Small intestine (tissue), 7 donors: ENCODE data around the gene CIDEB. TPM values are rescaled to one million over a fixed set of nuclear protein-coding genes. Genes with fewer than 3 reads are reported as not detected.
A peak's percentile ranks its signal among the peaks of the same experiment; 100 is the strongest.
"Not testable (repeated sequence)": the region's sequence is repeated elsewhere in the genome, so short reads cannot be mapped to it uniquely, and the experiment has no call there.

Source experiments
- DNase-seq, 2 donors: peaks; one replicate each; pipeline versions ENCODE4 v3.0.0 to v3.0.0-alpha.2; 2013
- FAIRE-seq: peaks from 2 replicates; lab custom pipeline; 2012; peaks lifted over from hg19 to GRCh38; lab: Jason Lieb, UNC
- H3K27ac ChIP-seq, 3 donors: one replicate each; pipeline ENCODE4 v1.5.1; 2013; ENCODE audit warnings: low read length in 2 of 3, mild to moderate bottlenecking in 2 of 3, control low read depth in 1 of 3, inconsistent platforms in 1 of 3, low read depth in 1 of 3, moderate library complexity in 1 of 3
- H3K27me3 ChIP-seq, 3 donors: one replicate each; pipeline ENCODE4 v1.6.1; 2013; ENCODE audit warnings: low read length in 3 of 3, inconsistent platforms in 1 of 3; ENCODE audit not compliant: control insufficient read depth in 3 of 3, insufficient read depth in 3 of 3
- H3K36me3 ChIP-seq, 3 donors: one replicate each; pipeline ENCODE4 v1.6.1; 2013; ENCODE audit warnings: low read length in 3 of 3, inconsistent platforms in 1 of 3, low read depth in 1 of 3, mild to moderate bottlenecking in 1 of 3, moderate library complexity in 1 of 3; ENCODE audit not compliant: control insufficient read depth in 3 of 3, insufficient read depth in 2 of 3
- H3K4me1 ChIP-seq, 3 donors: one replicate each; pipeline ENCODE4 v1.6.1; 2013; ENCODE audit warnings: low read length in 2 of 3, inconsistent platforms in 1 of 3, low read depth in 1 of 3, mild to moderate bottlenecking in 1 of 3, moderate library complexity in 1 of 3; ENCODE audit not compliant: control insufficient read depth in 3 of 3, insufficient read depth in 2 of 3
- H3K4me3 ChIP-seq, 3 donors: one replicate each; pipeline ENCODE4 v1.5.1; 2013; ENCODE audit warnings: low read length in 3 of 3, control low read depth in 1 of 3, inconsistent platforms in 1 of 3, low read depth in 1 of 3, mild to moderate bottlenecking in 1 of 3, moderate library complexity in 1 of 3
- H3K9me3 ChIP-seq, 2 donors: one replicate each; pipeline ENCODE4 v1.6.1; 2013; ENCODE audit warnings: low read depth in 1 of 2, low read length in 1 of 2; ENCODE audit not compliant: control insufficient read depth in 2 of 2, insufficient read depth in 1 of 2
- WGBS, 3 donors: extraction: QIAGEN DNeasy Blood & Tissue Kit; methylation state at CpG; one replicate each; pipeline ENCODE4 v1.1.7; 2013; 5-methylcytosine and 5-hydroxymethylcytosine counted together
- polyA plus RNA-seq, 4 donors: library from polyadenylated mRNA; stranded (reverse) in 3 of 4; unstranded in 1 of 4; fragments of 200-250 nt in 3 of 4; fragments of 120-200 nt in 1 of 4; gene quantifications; one replicate each; pipeline versions ENCODE4 v1.2.1 to v1.2.3, GENCODE V29; 2013
- donor health status: healthy with polysubstance abuse.
- donor health status: control.
- donor health status: control.
- donor health status: Bipolar disorder and iron deficiency.
- donor health status: healthy.

The CIDEB gene
- polyA plus RNA-seq, 4 donors = 31.2 to 273 (median 139) TPM

DNA sequence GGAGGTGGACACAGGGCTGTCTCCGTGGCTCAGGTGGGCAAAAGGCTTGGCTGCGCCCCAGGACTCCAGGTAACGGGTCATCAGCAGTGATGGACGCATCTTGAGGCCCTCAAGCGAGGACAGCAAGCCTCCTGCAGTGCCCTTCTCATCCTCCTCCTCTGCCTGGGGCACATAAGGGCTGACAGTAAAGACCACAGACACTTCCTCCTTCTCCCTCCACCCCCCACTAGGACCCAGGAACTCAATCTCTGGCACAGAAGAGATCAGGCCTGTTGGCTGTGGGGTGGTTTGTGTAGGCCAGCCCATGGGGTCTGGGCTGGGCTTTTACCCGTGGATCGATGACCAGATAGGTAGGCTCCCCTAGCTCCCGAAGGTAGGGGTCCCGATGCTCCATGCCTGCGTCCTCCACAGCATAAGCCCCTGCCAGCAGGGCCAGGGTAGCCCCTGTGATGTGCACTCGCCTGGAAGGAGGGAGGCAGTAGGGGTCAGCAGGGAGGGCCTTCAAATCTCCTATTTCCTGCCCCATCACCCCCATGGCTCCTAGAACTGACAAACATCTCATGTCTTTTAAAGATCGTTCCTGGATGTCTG is 21.4 kb upstream of the CIDEB start:
- H3K9me3 ChIP-seq = no peaks in the 10 kb centered on the region
- no peaks in the 10 kb centered on the region for H3K36me3 ChIP-seq
- peak overlapping the region in 1 of 3 donors; percentile 35 for H3K27ac ChIP-seq
- 85 to 88% (median 88%) methylated on average over 12 of the region's 12 CpGs for WGBS, 3 donors
- no peak for DNase-seq
- H3K4me1 ChIP-seq = peaks cover 0 to 24% (median 11%) of the 10 kb centered on the region in 3 donors
- no peak overlapping the region for H3K4me3 ChIP-seq
- H3K27me3 ChIP-seq = peaks cover 0 to 39% (median 0%) of the 10 kb centered on the region in 3 donors
- no peak for FAIRE-seq

DNA sequence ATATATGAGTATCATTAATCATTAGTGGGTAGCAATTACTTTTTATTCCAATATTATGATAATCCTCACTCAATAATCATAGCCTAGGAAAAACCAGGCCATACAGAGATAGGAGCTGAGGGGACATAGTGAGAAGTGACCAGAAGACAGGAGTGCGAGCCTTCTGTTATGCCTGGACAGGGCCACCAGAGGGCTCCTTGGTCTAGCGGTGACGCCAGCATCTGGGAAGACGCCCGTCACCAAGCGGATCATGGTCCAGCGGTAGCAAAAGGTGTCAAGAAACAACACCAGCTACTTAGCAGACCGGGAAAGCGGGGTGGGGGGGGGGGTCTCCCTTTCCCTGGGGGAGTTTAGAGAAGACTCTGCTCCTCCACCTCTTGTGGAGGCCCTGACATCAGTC is 20.1 kb upstream of the CIDEB start:
- peaks cover 0 to 27% (median 0%) of the 10 kb centered on the region in 3 donors for H3K27me3 ChIP-seq
- not testable (repeated sequence) for H3K27ac ChIP-seq, H3K36me3 ChIP-seq, H3K4me3 ChIP-seq, DNase-seq, H3K9me3 ChIP-seq, FAIRE-seq
- peaks cover 0 to 14% (median 6%) of the 10 kb centered on the region in 3 donors for H3K4me1 ChIP-seq
- WGBS, 3 donors = 1 to 7% (median 4%) methylated on average over 9 of the region's 9 CpGs

DNA sequence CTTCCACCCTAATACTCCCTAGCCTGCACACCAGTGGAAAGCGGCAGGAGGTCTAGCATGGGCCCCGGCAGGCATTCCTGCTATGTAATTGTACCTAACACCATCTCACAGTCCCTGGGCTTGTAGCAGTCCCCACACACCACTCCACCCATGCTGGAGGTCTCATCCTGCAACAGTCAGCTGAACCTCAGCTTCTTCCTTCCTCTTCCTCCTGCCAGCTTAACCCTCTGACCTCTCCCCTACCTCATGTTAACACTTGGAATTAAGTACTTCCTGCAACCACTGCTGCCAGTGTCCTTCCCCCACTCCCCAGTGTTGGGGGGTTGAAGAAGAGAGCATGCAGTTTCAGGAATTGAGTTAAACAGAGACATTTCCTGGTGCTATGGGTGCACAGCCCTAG is 19.5 kb upstream of the CIDEB start:
- Histone ChIP-seq H3K4me1 (peaks cover 0 to 8% (median 0%) of the 10 kb centered on the region in 3 donors), H3K36me3 (no peaks in the 10 kb centered on the region), H3K27ac (no peak overlapping the region), H3K27me3 (peaks cover 0 to 21% (median 0%) of the 10 kb centered on the region in 3 donors), H3K9me3 (no peaks in the 10 kb centered on the region), H3K4me3 (no peak overlapping the region)
- DNase-seq = no peak
- 87 to 94% (median 87%) methylated on average over 2 of the region's 2 CpGs for WGBS, 3 donors
- no peak for FAIRE-seq

DNA sequence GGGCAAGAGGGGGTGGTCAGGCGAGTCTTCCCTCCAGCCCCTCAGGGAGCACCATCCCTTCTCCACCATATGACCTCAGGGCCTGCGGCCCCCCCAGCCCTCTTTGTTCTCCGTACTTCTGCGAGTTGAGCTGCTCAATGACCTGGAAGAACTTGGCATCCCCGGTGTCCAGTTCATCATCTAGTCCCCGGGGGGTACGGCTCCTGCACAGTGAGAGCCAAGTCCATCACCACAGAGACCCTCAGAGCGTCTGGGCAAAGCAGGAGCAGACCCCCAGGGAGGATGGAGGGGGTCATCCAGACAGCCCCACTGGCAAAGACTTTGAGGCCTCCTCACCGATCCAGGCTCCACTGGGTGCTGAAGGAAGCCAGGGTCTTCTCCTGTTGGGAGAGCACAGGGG is 18.2 kb upstream of the CIDEB start:
- H3K27me3 ChIP-seq = peaks cover 0 to 11% (median 0%) of the 10 kb centered on the region in 3 donors
- DNase-seq (no peak), FAIRE-seq (no peak)
- WGBS, 3 donors = 85 to 87% (median 86%) methylated on average over 8 to 9 of the region's 9 CpGs
- H3K27ac ChIP-seq = no peak overlapping the region
- no peaks in the 10 kb centered on the region for H3K36me3 ChIP-seq
- H3K9me3 ChIP-seq = no peaks in the 10 kb centered on the region
- H3K4me1 ChIP-seq = no peaks in the 10 kb centered on the region
- H3K4me3 ChIP-seq = no peak overlapping the region

DNA sequence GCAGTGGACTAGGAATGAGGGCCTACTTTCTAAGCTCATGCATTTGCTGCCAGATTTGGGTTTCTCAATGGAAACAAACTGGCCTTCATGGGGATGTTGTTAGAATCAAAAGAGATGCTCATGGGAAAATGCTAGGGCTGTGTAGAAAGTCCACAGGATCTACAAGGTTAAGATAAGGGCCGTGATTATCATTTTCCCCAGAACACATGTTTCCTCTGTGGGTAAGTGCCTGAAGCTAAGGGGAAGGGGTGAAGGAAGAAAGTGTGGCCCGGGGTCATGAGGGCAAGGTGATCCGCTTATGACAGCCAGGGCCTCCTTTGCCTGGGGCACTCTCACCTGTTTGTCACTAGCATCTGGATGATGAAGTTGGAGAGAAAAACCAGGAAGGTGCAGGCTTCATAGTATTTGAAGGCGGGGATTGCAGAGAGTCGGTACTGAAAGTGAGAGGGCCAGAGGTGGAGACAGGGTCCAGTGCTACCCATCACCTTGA is 17.3 kb upstream of the CIDEB start:
- Histone ChIP-seq H3K4me3 (no peak overlapping the region), H3K36me3 (no peaks in the 10 kb centered on the region), H3K4me1 (no peaks in the 10 kb centered on the region), H3K27me3 (peaks cover 0 to 7% (median 0%) of the 10 kb centered on the region in 3 donors), H3K9me3 (no peaks in the 10 kb centered on the region), H3K27ac (no peak overlapping the region)
- no peak for FAIRE-seq
- 70 to 75% (median 73%) methylated on average over 5 of the region's 5 CpGs for WGBS, 3 donors
- no peak for DNase-seq

DNA sequence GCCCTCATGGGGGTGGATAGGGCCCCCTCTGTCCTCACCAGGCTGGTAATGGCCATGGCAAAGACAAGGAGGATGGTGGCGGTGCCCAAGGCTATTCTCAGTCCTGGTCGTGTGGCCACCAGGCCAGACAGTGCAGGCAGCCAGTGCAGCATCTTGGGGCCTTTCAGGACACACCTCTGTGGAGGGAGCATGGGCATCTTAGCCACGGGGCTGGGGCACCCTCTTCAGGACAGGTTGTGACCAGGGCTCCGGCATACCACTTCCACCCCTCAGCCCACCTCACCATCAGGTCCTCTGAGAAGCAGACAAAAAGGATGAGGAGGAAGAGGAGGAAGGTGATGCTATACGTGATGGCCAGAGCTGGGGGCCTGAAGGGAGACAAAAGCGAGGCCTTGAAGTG is 16.2 kb upstream of the CIDEB start:
- Histone ChIP-seq H3K27me3 (peaks cover 0 to 11% (median 3%) of the 10 kb centered on the region in 3 donors), H3K36me3 (no peaks in the 10 kb centered on the region)

DNA sequence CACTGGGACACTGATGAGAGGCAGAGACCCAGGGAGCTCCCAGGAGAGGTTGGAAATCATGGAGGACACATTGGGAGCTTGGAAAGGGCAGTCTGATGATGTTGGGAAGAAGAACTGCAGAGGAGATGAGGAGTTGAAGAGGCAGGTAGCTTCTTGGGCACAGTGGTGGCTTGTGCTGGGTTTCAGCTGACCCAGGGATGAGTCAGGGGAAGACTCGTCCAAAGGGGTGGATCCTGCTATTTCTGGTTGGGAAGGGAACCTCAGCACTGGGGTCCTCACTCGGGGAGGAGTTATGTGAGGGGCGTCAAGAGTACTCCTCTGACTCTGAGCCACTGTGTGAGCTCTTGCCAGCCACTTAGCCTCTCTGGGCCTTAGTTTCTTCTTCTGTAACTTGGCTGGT is 15.6 kb upstream of the CIDEB start:
- H3K27me3 ChIP-seq = peaks cover 0 to 18% (median 3%) of the 10 kb centered on the region in 3 donors
- no peaks in the 10 kb centered on the region for H3K9me3 ChIP-seq
- H3K4me1 ChIP-seq = peaks cover 0 to 5% (median 0%) of the 10 kb centered on the region in 3 donors
- no peaks in the 10 kb centered on the region for H3K36me3 ChIP-seq
- DNase-seq (no peak), FAIRE-seq (no peak)
- no peak overlapping the region for H3K4me3 ChIP-seq
- H3K27ac ChIP-seq = no peak overlapping the region
- WGBS, 3 donors = 53 to 73% (median 68%) methylated on average over 3 of the region's 3 CpGs

More for the DNA sequence above, 16.2 kb upstream of the CIDEB start:
- Histone ChIP-seq H3K9me3 (no peaks in the 10 kb centered on the region), H3K4me1 (no peaks in the 10 kb centered on the region), H3K4me3 (no peak overlapping the region), H3K27ac (no peak overlapping the region)
- DNase-seq = no peak
- 74 to 82% (median 80%) methylated on average over 5 to 6 of the region's 6 CpGs for WGBS, 3 donors
- FAIRE-seq = no peak

DNA sequence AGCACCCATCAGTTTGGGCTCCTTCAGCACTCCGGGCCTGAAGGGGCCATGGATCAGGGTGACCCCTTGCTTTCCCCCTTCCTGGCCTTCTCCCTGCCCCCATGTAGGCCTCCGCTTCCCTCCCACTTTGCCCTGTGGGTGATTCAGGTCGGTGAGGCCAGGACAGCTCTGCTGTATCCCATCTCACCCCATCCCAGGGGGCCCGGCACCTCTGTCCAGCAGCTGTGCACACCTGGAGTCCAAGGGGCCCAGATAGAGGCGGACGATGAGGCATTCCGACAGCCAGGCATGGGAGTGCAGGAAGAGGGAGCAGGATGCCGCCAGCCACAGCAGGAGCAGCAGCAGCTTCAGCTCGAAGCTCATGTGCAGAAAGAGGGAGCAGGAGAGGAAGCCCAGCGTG is 14.9 kb upstream of the CIDEB start:
- no peaks in the 10 kb centered on the region for H3K36me3 ChIP-seq
- H3K4me3 ChIP-seq = no peak overlapping the region
- no peaks in the 10 kb centered on the region for H3K9me3 ChIP-seq
- H3K27me3 ChIP-seq = peaks cover 0 to 24% (median 3%) of the 10 kb centered on the region in 3 donors
- no peak for DNase-seq
- H3K4me1 ChIP-seq = peaks cover 0 to 6% (median 0%) of the 10 kb centered on the region in 3 donors
- 74 to 89% (median 87%) methylated on average over 9 to 10 of the region's 10 CpGs for WGBS, 3 donors
- H3K27ac ChIP-seq = no peak overlapping the region
- FAIRE-seq = no peak
